ENCODE measurements around the gene ACOT13. TPM values are rescaled to one million over a fixed set of nuclear protein-coding genes. Genes with fewer than 3 reads are reported as not detected.
"Not testable (repeated sequence)": the region's sequence is repeated elsewhere in the genome, so short reads cannot be mapped to it uniquely, and the experiment has no call there.

Gene ACOT13
- total RNA-seq, 1 experiment from 2014 or later = 33.5 TPM

DNA sequence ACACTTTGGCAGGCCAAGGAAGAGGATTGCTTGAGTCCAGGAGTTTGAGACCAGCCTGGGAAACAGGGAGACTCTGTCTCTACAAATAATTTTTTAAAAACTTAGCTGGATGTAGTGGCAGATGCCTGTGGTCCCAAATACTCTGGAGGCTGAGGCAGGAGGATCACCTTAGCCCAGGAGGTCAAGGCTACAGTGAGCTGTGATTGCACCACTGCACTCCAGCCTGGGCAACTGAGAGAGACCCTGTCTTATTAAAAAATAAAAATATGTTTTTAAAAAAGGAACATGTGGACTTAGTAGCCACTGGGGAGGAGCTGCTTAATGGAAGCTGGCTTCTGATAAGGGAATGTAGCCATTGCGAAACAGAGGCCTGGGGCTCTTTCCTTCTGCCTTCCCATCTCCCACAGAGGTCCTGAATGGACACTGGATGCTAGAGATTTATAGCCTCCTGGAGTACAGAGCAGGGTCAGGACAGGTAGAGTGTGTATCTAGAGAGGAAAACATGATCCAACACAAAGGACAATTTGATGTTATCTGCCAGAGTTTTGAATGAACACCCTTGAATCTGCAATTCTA lies 86.1 kb downstream of the ACOT13 start:
- Histone ChIP-seq H3K9ac (ENCODE audit: low read length) (no peak overlapping the region), H4K20me1 (ENCODE audit: insufficient read depth) (no peaks in the 10 kb centered on the region), H3K4me1 (ENCODE audit: control insufficient read depth in 1 of 2, insufficient read depth in 2 of 2, low read length in 2 of 2) (no peaks in the 10 kb centered on the region), H3K4me2 (ENCODE audit: low read length) (no peak overlapping the region), H3K9me3 (ENCODE audit: control insufficient read depth in 1 of 2, insufficient read depth in 1 of 2, low read depth in 1 of 2, low read length in 2 of 2) (peaks cover 0 to 2% of the 10 kb centered on the region in 2 experiments; a peak in 1 of 4 replicates), H3K27me3 (ENCODE audit: insufficient read depth, low read length) (no peaks in the 10 kb centered on the region), H2AFZ (ENCODE audit: low read depth, low read length, poor library complexity, severe bottlenecking) (no peak overlapping the region), H3K27ac (ENCODE audit: low read depth, low read length) (no peak overlapping the region), H3K36me3 (ENCODE audit: control insufficient read depth in 1 of 2, insufficient read depth in 2 of 2, low read length in 2 of 2) (no peaks in the 10 kb centered on the region), H3K79me2 (ENCODE audit: insufficient read depth, low read length) (no peaks in the 10 kb centered on the region), H3K4me3 (replicated peaks in 1 of 2; ENCODE audit: low read depth in 1 of 2, low read length in 2 of 2) (no peak overlapping the region), H3K9me2 (ENCODE audit: insufficient read depth) (no peaks in the 10 kb centered on the region)
- TF ChIP-seq CEBPB (IDR thresholded peaks at IDR 0.05; ENCODE audit: low read depth) (0 out of 2 replicates have a peak, but pooled peaks have one; percentile 25), TCF7L2 (IDR thresholded peaks at IDR 0.05; ENCODE audit: borderline replicate concordance, extremely low read depth, insufficient read depth, insufficient read length) (no peak)
- ATAC-seq (no peak), DNase-seq (ENCODE audit: low read depth, low spot score) (no peak)
- no TSS peak for BruUV-seq (replicated peaks)
- intact Hi-C loops (cut with micrococcal nuclease) = no loop called here
- POLR2A ChIA-PET = no interaction called here
- RAD21 ChIA-PET (ENCODE audit: low non-redundant PET in 1 of 2, low total read pairs in 2 of 2, uncharacterized antibody in 2 of 2, unreplicated experiment in 2 of 2) = no interaction called here
- CTCF ChIA-PET = no interaction called here

GRCh38 chr6:24753545-24753944 lies 86.7 kb downstream of the ACOT13 start:
- Histone ChIP-seq H3K4me1 (ENCODE audit: control insufficient read depth in 1 of 2, insufficient read depth in 2 of 2, low read length in 2 of 2) (no peaks in the 10 kb centered on the region), H3K27ac (ENCODE audit: low read depth, low read length) (no peak overlapping the region), H2AFZ (ENCODE audit: low read depth, low read length, poor library complexity, severe bottlenecking) (no peak overlapping the region), H3K9me3 (ENCODE audit: control insufficient read depth in 1 of 2, insufficient read depth in 1 of 2, low read depth in 1 of 2, low read length in 2 of 2) (peaks cover 0 to 2% of the 10 kb centered on the region in 2 experiments; a peak in 1 of 4 replicates), H4K20me1 (ENCODE audit: insufficient read depth) (no peaks in the 10 kb centered on the region), H3K27me3 (ENCODE audit: insufficient read depth, low read length) (no peaks in the 10 kb centered on the region), H3K36me3 (ENCODE audit: control insufficient read depth in 1 of 2, insufficient read depth in 2 of 2, low read length in 2 of 2) (no peaks in the 10 kb centered on the region), H3K9me2 (ENCODE audit: insufficient read depth) (no peaks in the 10 kb centered on the region), H3K79me2 (ENCODE audit: insufficient read depth, low read length) (no peaks in the 10 kb centered on the region), H3K4me2 (ENCODE audit: low read length) (no peak overlapping the region), H3K4me3 (replicated peaks in 1 of 2; ENCODE audit: low read depth in 1 of 2, low read length in 2 of 2) (no peak overlapping the region), H3K9ac (ENCODE audit: low read length) (no peak overlapping the region)
- ATAC-seq (no peak), DNase-seq (ENCODE audit: low read depth, low spot score) (no peak)
- intact Hi-C loops (cut with micrococcal nuclease) = no loop called here
- ChIA-PET POLR2A (no interaction called here), RAD21 (ENCODE audit: low non-redundant PET in 1 of 2, low total read pairs in 2 of 2, uncharacterized antibody in 2 of 2, unreplicated experiment in 2 of 2) (no interaction called here), CTCF (interaction anchor here (1.6 kb wide), 1 partner anchor 13 kb away, joined by 3 read pairs; no protein-coding TSS in a partner anchor)
- no peak for TF ChIP-seq EZH2phosphoT487 (IDR thresholded peaks at IDR 0.05; ENCODE audit: borderline replicate concordance)
- TF ChIP-seq TCF7L2 (IDR thresholded peaks at IDR 0.05; ENCODE audit: borderline replicate concordance, extremely low read depth, insufficient read depth, insufficient read length) = no peak
- TF ChIP-seq SP1 (IDR thresholded peaks at IDR 0.05; ENCODE audit: low read depth) = no peak
- no peak for TF ChIP-seq ATF3 (IDR thresholded peaks at IDR 0.05)
- no TSS peak for BruUV-seq (replicated peaks)

- H3K9me2 ChIP-seq (ENCODE audit: insufficient read depth); H3K9ac ChIP-seq (ENCODE audit: low read length); H3K27me3 ChIP-seq (ENCODE audit: insufficient read depth, low read length); H3K4me3 ChIP-seq (replicated peaks in 1 of 2; ENCODE audit: low read depth in 1 of 2, low read length in 2 of 2); BruUV-seq (replicated peaks); H3K4me2 ChIP-seq (ENCODE audit: low read length); DNase-seq (ENCODE audit: low read depth, low spot score); RAD21 ChIA-PET (ENCODE audit: low non-redundant PET in 1 of 2, low total read pairs in 2 of 2, uncharacterized antibody in 2 of 2, unreplicated experiment in 2 of 2); H3K36me3 ChIP-seq (ENCODE audit: control insufficient read depth in 1 of 2, insufficient read depth in 2 of 2, low read length in 2 of 2); H3K4me1 ChIP-seq (ENCODE audit: control insufficient read depth in 1 of 2, insufficient read depth in 2 of 2, low read length in 2 of 2); H4K20me1 ChIP-seq (ENCODE audit: insufficient read depth); intact Hi-C loops (cut with micrococcal nuclease); H3K79me2 ChIP-seq (ENCODE audit: insufficient read depth, low read length); ATAC-seq; H3K9me3 ChIP-seq (ENCODE audit: control insufficient read depth in 1 of 2, insufficient read depth in 1 of 2, low read depth in 1 of 2, low read length in 2 of 2); H2AFZ ChIP-seq (ENCODE audit: low read depth, low read length, poor library complexity, severe bottlenecking); H3K27ac ChIP-seq (ENCODE audit: low read depth, low read length); POLR2A ChIA-PET: not testable (repeated sequence)
- CTCF ChIA-PET = interaction anchor here (1.6 kb wide), 1 partner anchor 12 kb away, joined by 3 read pairs; no protein-coding TSS in a partner anchor
Measured at GRCh38 chr6:24754378-24754777, 87.5 kb downstream of the ACOT13 start.
